ENCODE results near the gene CDH4.

Gene CDH4

DNA sequence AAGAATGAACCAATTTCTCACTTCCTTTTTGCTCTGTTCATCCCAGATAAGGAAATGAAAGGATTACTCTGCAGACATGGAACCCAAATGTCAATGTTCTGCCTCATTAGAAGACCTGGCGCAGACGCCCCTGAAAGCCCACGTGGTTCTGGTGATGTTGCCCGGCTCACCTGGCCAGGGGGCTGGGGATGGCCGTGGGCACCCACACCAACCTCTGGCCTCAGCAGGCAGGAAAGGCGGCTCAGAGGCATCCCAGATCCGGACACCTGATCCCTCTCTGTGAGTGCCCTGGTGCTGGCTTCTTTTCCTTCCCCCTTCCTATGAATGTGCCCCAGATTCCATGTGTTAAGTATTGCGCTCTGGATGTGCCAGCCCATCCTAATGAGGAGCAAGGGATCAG, 33.6 kb downstream of the CDH4 start:
- FAIRE-seq = no peak

GRCh38 chr20:61287583-61288275, 35.7 kb downstream of the CDH4 start:
- no peak for FAIRE-seq

- FAIRE-seq = no peak
Measured at GRCh38 chr20:61288331-61288784, 36.3 kb downstream of the CDH4 start.

- no peak for FAIRE-seq
Measured at GRCh38 chr20:61289166-61289565, 37.1 kb downstream of the CDH4 start.

- no peak for FAIRE-seq
Measured at GRCh38 chr20:61290721-61291120, 38.7 kb downstream of the CDH4 start.

- no peak for FAIRE-seq
Measured at GRCh38 chr20:61291166-61291829, 39.2 kb downstream of the CDH4 start.

DNA sequence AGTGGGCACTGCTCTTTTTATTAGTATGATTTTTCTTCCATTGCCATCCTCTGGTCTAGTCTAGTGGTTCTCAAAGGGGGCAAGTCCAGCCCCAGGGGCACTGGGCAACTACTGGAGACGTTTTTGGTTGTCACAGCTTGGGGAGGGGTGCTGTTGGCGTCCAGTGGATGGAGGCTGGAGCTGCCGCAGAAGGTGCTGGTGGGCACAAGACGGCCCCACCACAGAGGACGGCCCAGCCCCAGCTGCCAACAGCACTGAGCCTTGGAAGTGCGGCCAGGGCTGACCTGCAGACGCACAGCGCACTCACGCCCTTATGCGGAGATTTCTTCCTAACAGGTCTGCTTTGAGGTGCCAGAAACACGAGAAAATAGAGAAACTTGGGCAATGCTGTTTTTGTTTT, 40.3 kb downstream of the CDH4 start:
- no peak for FAIRE-seq

DNA sequence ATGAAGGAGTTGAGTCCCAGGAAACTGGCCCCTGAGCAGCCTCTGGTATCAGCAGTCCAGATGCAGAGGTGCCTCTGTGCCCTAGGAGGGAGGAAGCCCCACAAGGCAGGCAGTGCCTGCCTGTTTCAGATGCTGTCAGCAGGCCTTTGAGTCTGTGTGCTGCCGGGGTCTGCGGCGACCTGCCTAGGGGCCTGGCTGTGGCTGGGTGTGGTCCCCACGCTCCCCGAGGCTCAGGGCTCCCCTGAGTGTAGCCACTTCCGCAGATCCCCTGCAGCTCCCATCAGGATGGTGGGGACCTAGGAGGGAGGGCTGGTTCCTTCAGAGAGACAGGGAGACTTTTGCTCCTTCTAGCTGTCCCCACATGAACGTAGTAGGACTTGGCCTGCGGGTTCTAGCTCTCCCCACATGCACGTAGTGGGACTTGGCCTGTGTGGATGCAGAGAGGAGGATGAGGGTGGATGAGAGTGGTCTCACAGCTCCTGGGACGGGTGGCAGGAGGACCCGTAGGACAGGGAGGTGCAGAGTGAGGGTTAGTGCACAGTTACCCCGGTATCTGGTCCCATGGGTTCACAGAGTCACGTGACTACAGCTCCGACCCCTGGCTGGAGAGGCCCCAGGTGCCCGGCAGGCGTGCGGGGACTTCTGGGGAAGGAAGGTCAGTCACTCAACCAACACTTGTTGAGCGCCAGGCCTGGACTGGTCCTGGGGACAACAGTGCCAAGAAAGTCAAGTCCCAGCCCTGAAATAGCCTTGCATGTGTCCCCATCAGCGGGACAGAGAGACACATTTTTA, 41.0 kb downstream of the CDH4 start:
- FAIRE-seq = no peak

GRCh38 chr20:61293951-61294350, 41.9 kb downstream of the CDH4 start:
- FAIRE-seq = no peak

- FAIRE-seq = no peak
Measured at GRCh38 chr20:61295249-61295648, 43.2 kb downstream of the CDH4 start.

- FAIRE-seq = no peak
Measured at GRCh38 chr20:61295682-61296628, 43.9 kb downstream of the CDH4 start.

DNA sequence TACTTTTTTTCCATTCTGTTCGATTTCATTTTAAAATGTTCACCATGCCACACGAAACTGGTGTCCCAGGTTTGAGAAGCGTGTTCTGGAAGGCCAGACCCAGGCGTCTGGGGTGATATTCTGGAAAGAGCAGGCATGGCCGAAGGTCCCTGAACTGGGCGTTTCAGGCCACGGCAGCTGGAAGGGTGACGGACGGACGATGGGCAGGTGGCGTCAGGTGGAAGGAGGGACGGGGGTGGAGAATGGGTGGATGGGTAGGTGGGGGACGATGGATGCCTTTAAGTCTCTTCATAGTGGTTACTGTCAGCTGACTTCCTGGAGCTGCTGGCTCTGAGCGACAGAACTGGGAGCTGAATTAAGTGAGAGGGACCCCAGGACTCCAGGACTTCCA, 44.6 kb downstream of the CDH4 start:
- no peak for FAIRE-seq

DNA sequence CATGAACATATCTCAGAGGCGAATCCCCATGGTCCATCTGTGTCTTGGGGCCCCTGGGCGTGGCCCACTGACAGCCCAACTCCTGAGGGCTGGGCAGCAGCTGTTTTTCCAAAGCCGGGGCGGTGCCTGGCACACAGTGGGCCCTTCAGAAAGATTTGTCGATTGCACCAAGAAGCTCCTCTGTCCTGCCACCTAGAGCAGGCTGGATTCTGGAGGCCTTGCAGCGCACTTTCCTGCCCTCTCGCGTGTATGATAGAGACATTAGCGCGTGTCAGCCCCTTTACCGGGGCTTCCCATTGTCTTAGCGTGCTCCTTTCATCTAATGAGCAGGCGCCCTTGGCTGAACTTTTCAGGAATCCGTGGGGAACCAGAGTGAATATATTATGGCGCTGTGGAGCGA, 45.4 kb downstream of the CDH4 start:
- no peak for FAIRE-seq

DNA sequence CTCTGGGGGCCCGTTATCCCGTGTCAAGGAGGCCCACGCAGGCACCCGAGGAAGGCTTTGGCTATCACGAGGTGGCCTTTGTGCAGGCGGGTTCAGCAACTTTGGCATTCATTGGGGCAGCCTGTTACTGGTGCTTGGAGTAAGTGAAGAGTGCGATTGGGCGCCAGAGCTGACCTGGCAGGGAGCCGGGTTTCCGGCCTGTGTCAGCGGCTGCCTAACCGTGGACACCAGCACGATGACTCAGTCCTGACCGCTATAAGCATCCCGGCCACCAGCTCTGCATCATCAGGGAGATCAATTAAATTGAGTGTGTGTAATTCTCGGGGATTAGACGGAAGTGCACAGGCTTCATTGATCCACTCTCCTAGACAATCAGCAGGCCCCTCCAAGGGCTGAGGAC, 45.9 kb downstream of the CDH4 start:
- no peak for FAIRE-seq

GRCh38 chr20:61298661-61299060, 46.6 kb downstream of the CDH4 start:
- no peak for FAIRE-seq

DNA sequence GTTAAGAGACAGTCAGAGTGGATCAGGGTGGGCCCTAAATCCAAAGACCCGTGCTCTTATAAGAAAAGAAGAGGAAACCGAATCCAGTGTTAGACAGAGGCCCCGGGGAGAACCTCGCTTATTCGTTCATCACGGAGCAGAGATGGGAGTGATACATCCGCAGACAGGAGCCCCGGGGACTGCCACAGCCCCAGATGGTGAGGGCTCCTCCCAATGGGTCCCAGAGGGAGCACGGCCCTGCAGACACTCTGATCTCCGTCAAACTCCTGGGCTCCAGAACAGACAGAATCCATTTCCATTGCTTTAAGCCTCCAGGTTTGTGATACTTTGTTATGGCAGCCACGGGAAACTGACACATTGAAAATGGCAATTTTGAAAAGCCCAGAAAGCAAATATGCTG, 47.0 kb downstream of the CDH4 start:
- FAIRE-seq = no peak

- no peak for FAIRE-seq
Measured at GRCh38 chr20:61299618-61300017, 47.6 kb downstream of the CDH4 start.

GRCh38 chr20:61300293-61300692, 48.2 kb downstream of the CDH4 start:
- no peak for FAIRE-seq

DNA sequence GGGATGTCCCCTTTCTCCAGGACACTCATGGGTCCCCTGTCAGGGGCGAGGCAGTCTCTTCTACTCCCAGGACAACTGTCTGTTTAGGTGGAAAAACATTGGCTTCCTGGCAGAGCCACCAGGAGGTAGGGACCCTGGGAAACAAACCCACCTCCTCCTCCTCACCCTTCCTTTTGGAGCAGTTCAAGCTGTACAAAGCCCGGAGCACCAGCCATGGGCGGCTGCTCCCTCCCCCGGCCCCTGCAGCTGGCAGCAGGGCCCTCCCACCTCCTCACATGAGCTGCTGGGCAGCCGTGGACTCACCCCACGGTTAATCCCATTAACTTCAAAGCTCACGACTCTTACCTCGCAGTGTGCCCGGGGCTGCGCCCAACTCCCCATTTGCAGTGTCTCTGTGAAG, 48.6 kb downstream of the CDH4 start:
- no peak for FAIRE-seq

DNA sequence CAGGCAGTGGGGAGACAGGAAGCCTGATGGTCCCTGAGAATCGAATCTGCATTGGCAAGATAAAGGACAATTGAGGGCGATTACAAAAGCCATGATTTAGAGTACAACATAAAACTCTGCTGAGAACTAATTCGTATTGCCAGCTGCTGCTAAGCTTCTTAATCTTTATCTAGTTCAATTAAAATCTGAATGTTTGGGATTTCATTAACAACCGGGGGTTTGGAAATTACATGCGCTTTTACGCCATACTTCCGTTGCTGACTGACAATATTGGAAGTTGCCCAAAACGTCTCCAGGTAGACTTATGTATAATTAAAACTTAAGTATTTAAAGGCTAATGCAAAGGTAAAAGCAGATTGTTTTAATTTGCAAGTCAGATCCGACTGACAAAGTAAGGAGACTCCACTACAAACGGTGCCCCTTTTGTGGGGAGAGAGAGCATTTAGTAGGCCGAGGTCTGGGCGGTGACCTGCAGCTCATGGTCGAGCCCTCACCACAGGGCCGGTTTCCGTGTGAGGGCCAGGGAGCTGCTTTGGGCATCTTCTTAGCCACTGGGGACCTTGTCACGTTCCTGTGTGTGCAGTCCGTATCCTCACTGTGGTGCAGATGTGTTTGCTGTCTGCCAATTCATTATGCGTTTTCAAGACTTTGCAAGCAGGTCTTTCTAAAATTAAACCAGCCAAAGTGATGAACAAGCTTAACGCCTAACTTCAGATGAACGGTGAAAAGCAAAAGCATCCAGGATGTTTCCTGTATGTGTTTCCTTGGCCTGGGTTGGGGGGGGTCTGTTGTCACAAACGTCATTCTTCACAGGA, 49.9 kb downstream of the CDH4 start:
- FAIRE-seq = no peak

GRCh38 chr20:61303217-61303616, 51.2 kb downstream of the CDH4 start:
- FAIRE-seq = no peak

GRCh38 chr20:61303675-61304074, 51.6 kb downstream of the CDH4 start:
- no peak for FAIRE-seq

Data from A204.1 (cell line).